Hematopoietic multipotent progenitor cell treated with erythropoietin and hydrocortisone succinate and interleukin-3 and kit ligand, for 4 days (in vitro differentiated cells): ENCODE measurements around the gene CBX4.

Source experiments
- DNase-seq: peaks from one replicate; pipeline ENCODE4 v3.0.0-alpha.2; 2015

The CBX4 gene

GRCh38 chr17:79811011-79811867 lies 28.0 kb downstream of the CBX4 start:
- DNase-seq, result peak; percentile 76

- peak; percentile 89 for DNase-seq
These were observed 28.9 kb downstream of the CBX4 start for GRCh38 chr17:79810130-79811010.

GRCh38 chr17:79809530-79810129 lies 29.6 kb downstream of the CBX4 start:
- no peak for DNase-seq

- DNase-seq, result peak; percentile 65
These were observed 30.3 kb downstream of the CBX4 start for GRCh38 chr17:79808763-79809529.

- no peak for DNase-seq
These were observed 32.1 kb downstream of the CBX4 start for GRCh38 chr17:79806863-79807720.

GRCh38 chr17:79806446-79806760 lies 32.8 kb downstream of the CBX4 start:
- DNase-seq, result no peak

- no peak for DNase-seq
These were observed 34.2 kb downstream of the CBX4 start for GRCh38 chr17:79804856-79805696.

- DNase-seq, result no peak
These were observed 35.0 kb downstream of the CBX4 start for GRCh38 chr17:79803997-79804855.

GRCh38 chr17:79803421-79803996 lies 35.7 kb downstream of the CBX4 start:
- peak; percentile 64 for DNase-seq

GRCh38 chr17:79802736-79803420 lies 36.4 kb downstream of the CBX4 start:
- peak; percentile 83 for DNase-seq

GRCh38 chr17:79802039-79802735 lies 37.1 kb downstream of the CBX4 start:
- DNase-seq, result no peak

- DNase-seq, result no peak
These were observed 37.8 kb downstream of the CBX4 start for GRCh38 chr17:79801156-79802038.

GRCh38 chr17:79800325-79801155 lies 38.7 kb downstream of the CBX4 start:
- DNase-seq, result peak; percentile 70

- no peak for DNase-seq
These were observed 39.5 kb downstream of the CBX4 start for GRCh38 chr17:79799538-79800324.

- no peak for DNase-seq
These were observed 40.1 kb downstream of the CBX4 start for GRCh38 chr17:79799174-79799537.
